Fibroblast of peridontal ligament (primary cell): Measurements from ENCODE around the gene PLS3.
"Not testable (repeated sequence)": the region's sequence is repeated elsewhere in the genome, so short reads cannot be mapped to it uniquely, and the experiment has no call there.

Source experiments
- DNase-seq: peaks from one replicate; pipeline ENCODE4 v3.0.0-alpha.2; 2010; ENCODE audit errors: extremely low read depth

The PLS3 gene

GRCh38 chrX:115560978-115561604 is at the start of gene PLS3:
PLS3 (plus strand) TSS chrX:115561174; CDS start chrX:115610251, 49,077 bp downstream.
- DNase-seq: peak; percentile 78

GRCh38 chrX:115518113-115518512 is 42.9 kb upstream of the PLS3 start:
- DNase-seq: no peak

- DNase-seq: peak; percentile 70
Observed at GRCh38 chrX:115521741-115522140, 39.2 kb upstream of the PLS3 start.

- DNase-seq: no peak
Observed at GRCh38 chrX:115522952-115523351, 38.0 kb upstream of the PLS3 start.

GRCh38 chrX:115525486-115525885 is 35.5 kb upstream of the PLS3 start:
- DNase-seq: no peak

GRCh38 chrX:115531818-115532403 is 29.1 kb upstream of the PLS3 start:
- DNase-seq: peak; percentile 27

GRCh38 chrX:115533485-115533884 is 27.5 kb upstream of the PLS3 start:
- DNase-seq: peak; percentile 88

GRCh38 chrX:115534383-115534782 is 26.6 kb upstream of the PLS3 start:
- no peak for DNase-seq

- DNase-seq: no peak
Observed at GRCh38 chrX:115535421-115535820, 25.6 kb upstream of the PLS3 start.

GRCh38 chrX:115535844-115536243 is 25.1 kb upstream of the PLS3 start:
- no peak for DNase-seq

GRCh38 chrX:115539841-115540240 is 21.1 kb upstream of the PLS3 start:
- no peak for DNase-seq

- not testable (repeated sequence) for DNase-seq
Observed at GRCh38 chrX:115541045-115541444, 19.9 kb upstream of the PLS3 start.

GRCh38 chrX:115547448-115547847 is 13.5 kb upstream of the PLS3 start:
- no peak for DNase-seq

GRCh38 chrX:115549008-115549407 is 12.0 kb upstream of the PLS3 start:
- DNase-seq: no peak

GRCh38 chrX:115553171-115553570 is 7.8 kb upstream of the PLS3 start:
- DNase-seq: no peak

- DNase-seq: no peak
Observed at GRCh38 chrX:115559672-115560071, 1.3 kb upstream of the PLS3 start.

- no peak for DNase-seq
Observed at GRCh38 chrX:115560211-115560977, 580 bp upstream of the PLS3 start.

- peak; percentile 48 for DNase-seq
Observed at GRCh38 chrX:115561605-115562479, 868 bp downstream of the PLS3 start.

- DNase-seq: peak; percentile 62
Observed at GRCh38 chrX:115562480-115562847, 1.5 kb downstream of the PLS3 start.

- no peak for DNase-seq
Observed at GRCh38 chrX:115563633-115564162, 2.7 kb downstream of the PLS3 start.

- DNase-seq: no peak
Observed at GRCh38 chrX:115564243-115564642, 3.3 kb downstream of the PLS3 start.

- no peak for DNase-seq
Observed at GRCh38 chrX:115565888-115566287, 4.9 kb downstream of the PLS3 start.
